Testis (tissue), 3 donors: Measurements from ENCODE around the gene HK3. TPM values are rescaled to one million over a fixed set of nuclear protein-coding genes. Genes with fewer than 3 reads are reported as not detected.

ENCODE experiments used
- DNase-seq: peaks from one replicate; pipeline ENCODE4 v3.0.0-alpha.2; 2019
- H3K27ac ChIP-seq, 2 donors: fragments of 200-600 bp; sonication (generic); one replicate each; pipeline ENCODE4 v1.5.1; 2019
- H3K27me3 ChIP-seq: fragments of 200-600 bp; sonication (generic); one replicate; pipeline ENCODE4 v1.5.1; 2019
- H3K36me3 ChIP-seq: fragments of 200-600 bp; sonication (generic); one replicate; pipeline ENCODE4 v1.5.1; 2017; ENCODE audit warnings: low read depth; ENCODE audit errors: missing control alignments
- H3K4me1 ChIP-seq: fragments of 200-600 bp; sonication (generic); one replicate; pipeline ENCODE4 v1.5.1; 2019
- H3K4me3 ChIP-seq, 2 donors: fragments of 200-600 bp; sonication (generic); one replicate each; pipeline ENCODE4 v1.5.1; 2017 to 2019
- H3K9me3 ChIP-seq: fragments of 200-600 bp; sonication (generic); one replicate; pipeline ENCODE4 v1.5.1; 2017
- POLR2A ChIP-seq: fragments of 450-650 bp; IDR thresholded peaks from one replicate; pipeline ENCODE4 v1.6.1; 2017; ENCODE audit warnings: antibody characterized with exemption, mild to moderate bottlenecking, moderate library complexity
- whole genome bisulfite sequencing, 2 donors: methylation state at CpG; one replicate each; pipeline ENCODE4 v1.1.5; 2018; 5-methylcytosine and 5-hydroxymethylcytosine counted together
- intact Hi-C: fragments of 100-400 bp; cut with DNase I; formaldehyde crosslinking; loops from one replicate; pipeline ENCODE4 v1.15.1; 2023; ENCODE audit warnings: low total_unique reads
- polyA plus RNA-seq: library from polyadenylated mRNA; stranded (reverse); fragments of 350-450 nt; fragmentation: Illumina TruSeq; extraction: RNeasy Lipid Tissue Mini Kit (QIAGEN cat#74804); gene quantifications from one replicate; pipeline ENCODE4 v1.2.3, GENCODE V29; 2014; ENCODE audit warnings: low read depth, low replicate concordance; ENCODE audit not compliant: insufficient read depth
- total RNA-seq, 2 donors: library from RNA; depleted of rRNA; stranded (reverse); fragments of >200 nt; gene quantifications; one replicate each; pipeline ENCODE4 v1.2.3, GENCODE V29; 2016
- TF ChIP-seq, protein P1 (sequence below), 3 experiments: fragments of 450-650 bp in 2 of 3; fragments of 200-600 bp in 1 of 3; sonication (generic) in 1 of 3; IDR thresholded peaks; one replicate each; pipeline ENCODE4 v1.5.1; 2016 to 2019; ENCODE audit warnings: antibody characterized with exemption in 3 of 3, mild to moderate bottlenecking in 2 of 3, moderate library complexity in 1 of 3

HK3 gene
- total and polyA plus RNA-seq, 3 donors from 2014 or later: 6.3 to 10.9 (median 6.4) TPM

- DNase-seq: no peak
- intact Hi-C loops: no loop called here
- no peak for TF ChIP-seq POLR2A
- TF ChIP-seq, protein P1, sequence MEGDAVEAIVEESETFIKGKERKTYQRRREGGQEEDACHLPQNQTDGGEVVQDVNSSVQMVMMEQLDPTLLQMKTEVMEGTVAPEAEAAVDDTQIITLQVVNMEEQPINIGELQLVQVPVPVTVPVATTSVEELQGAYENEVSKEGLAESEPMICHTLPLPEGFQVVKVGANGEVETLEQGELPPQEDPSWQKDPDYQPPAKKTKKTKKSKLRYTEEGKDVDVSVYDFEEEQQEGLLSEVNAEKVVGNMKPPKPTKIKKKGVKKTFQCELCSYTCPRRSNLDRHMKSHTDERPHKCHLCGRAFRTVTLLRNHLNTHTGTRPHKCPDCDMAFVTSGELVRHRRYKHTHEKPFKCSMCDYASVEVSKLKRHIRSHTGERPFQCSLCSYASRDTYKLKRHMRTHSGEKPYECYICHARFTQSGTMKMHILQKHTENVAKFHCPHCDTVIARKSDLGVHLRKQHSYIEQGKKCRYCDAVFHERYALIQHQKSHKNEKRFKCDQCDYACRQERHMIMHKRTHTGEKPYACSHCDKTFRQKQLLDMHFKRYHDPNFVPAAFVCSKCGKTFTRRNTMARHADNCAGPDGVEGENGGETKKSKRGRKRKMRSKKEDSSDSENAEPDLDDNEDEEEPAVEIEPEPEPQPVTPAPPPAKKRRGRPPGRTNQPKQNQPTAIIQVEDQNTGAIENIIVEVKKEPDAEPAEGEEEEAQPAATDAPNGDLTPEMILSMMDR (IDR thresholded peaks at IDR 0.05): no peak
- H3K36me3 ChIP-seq: no peaks in the 10 kb centered on the region
- no peak overlapping the region for H3K27ac ChIP-seq
- 84 to 96% methylated on average over 1 of the region's 1 CpG for WGBS, 2 donors
- no peak overlapping the region for H3K4me3 ChIP-seq
- H3K4me1 ChIP-seq: no peaks in the 10 kb centered on the region
- H3K27me3 ChIP-seq: no peaks in the 10 kb centered on the region
- no peaks in the 10 kb centered on the region for H3K9me3 ChIP-seq
Measured at GRCh38 chr5:176929654-176930053, 30.5 kb upstream of the HK3 start.

DNA sequence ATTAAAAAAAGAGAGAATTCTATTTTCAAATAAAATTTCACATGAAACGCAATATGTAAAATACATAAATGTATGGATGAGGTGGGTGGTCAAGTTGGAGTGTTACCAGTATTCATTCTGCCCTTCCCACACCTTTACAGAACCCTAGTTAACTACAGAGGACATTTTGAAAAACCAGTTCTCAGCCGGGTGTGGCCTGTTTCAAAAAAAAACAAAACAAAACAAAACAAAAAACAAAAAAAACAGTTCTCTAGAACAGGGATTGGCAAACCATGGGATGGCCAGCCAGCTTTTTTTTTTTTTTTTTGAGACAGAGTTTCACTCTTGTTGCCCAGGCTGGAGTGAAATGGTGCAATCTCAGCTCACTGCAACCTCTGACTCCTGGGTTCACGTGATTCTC, 28.4 kb upstream of the HK3 start:
- Histone ChIP-seq H3K36me3 (no peaks in the 10 kb centered on the region), H3K27ac (no peak overlapping the region), H3K4me3 (no peak overlapping the region), H3K27me3 (no peaks in the 10 kb centered on the region), H3K9me3 (no peaks in the 10 kb centered on the region), H3K4me1 (no peaks in the 10 kb centered on the region)
- DNase-seq: no peak
- 89 to 90% methylated on average over 3 of the region's 3 CpGs for WGBS, 2 donors
- TF ChIP-seq, protein P1 (IDR thresholded peaks at IDR 0.05): no peak
- no peak for TF ChIP-seq POLR2A
- intact Hi-C loops: no loop called here

DNA sequence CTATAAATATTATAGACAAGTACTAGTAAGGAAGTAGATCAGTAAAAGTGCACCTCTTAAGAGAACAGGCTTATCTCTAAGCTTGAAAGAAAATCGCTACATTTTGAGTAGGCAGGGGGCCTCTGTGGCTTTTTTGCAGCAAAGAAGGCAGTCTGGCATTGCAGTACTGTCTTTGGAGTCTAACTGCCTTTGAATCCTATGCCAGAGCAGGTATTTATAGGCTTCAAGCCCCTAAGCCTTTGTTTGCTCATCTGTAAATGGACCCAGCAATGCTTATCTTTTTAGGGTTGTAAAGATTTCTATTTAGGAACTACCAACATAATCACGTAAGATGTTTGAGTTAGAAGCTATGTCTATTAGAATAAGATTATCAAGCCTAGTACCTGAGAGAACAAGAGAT, 23.7 kb upstream of the HK3 start:
- DNase-seq: no peak
- no peaks in the 10 kb centered on the region for H3K27me3 ChIP-seq
- H3K36me3 ChIP-seq: no peaks in the 10 kb centered on the region
- 72 to 82% methylated on average over 2 of the region's 2 CpGs for WGBS, 2 donors
- H3K27ac ChIP-seq: no peak overlapping the region
- H3K4me1 ChIP-seq: no peaks in the 10 kb centered on the region
- no peak for TF ChIP-seq POLR2A
- no peaks in the 10 kb centered on the region for H3K9me3 ChIP-seq
- no peak overlapping the region for H3K4me3 ChIP-seq
- intact Hi-C loops: no loop called here

DNA sequence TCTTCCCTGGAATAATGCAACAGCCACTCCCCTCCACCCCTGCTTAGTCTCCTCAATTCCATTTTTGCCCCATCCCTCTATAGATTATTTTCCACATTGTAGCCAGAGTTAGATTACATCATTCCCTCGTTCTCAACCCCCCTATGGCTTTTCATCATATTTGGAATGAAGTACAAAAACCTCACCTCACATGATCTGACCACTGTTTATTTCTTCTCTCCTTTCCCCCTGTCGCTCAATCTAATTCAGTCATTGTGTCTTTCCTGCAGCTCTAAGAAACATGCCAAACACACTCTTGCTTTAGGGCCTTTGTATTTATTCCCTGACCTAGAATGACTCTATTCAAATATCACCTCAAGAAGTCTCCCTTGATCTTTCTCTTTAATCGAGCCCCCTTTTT, 22.6 kb upstream of the HK3 start:
- no peak for DNase-seq
- 88 to 91% methylated on average over 3 of the region's 3 CpGs for WGBS, 2 donors
- TF ChIP-seq, protein P1 (IDR thresholded peaks at IDR 0.05): no peak
- no peak for TF ChIP-seq POLR2A
- Histone ChIP-seq H3K27me3 (no peaks in the 10 kb centered on the region), H3K27ac (no peak overlapping the region), H3K4me3 (no peak overlapping the region), H3K9me3 (no peaks in the 10 kb centered on the region), H3K36me3 (no peaks in the 10 kb centered on the region), H3K4me1 (no peaks in the 10 kb centered on the region)
- intact Hi-C loops: no loop called here

DNA sequence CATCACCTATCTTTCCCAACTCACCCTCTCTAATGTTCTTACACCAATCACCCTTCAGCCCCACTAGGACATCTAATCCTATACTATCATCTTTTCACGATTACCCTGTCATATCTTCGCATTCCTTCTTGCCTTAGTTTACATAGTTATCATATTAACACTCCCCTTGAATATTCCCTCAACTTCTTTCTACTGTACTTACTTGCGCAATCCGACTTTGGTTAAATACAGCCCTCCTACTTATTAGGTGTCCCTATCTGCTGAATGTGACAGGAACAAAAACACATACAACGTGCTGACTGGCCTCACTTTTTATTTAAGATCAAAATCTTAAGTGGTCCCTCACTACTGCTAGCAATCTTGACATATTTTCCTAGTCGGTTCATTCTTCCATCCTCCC, 19.5 kb upstream of the HK3 start:
- TF ChIP-seq, protein P1 (IDR thresholded peaks at IDR 0.05): no peak
- TF ChIP-seq POLR2A: no peak
- Histone ChIP-seq H3K4me3 (no peak overlapping the region), H3K36me3 (no peaks in the 10 kb centered on the region), H3K4me1 (no peaks in the 10 kb centered on the region), H3K27me3 (no peaks in the 10 kb centered on the region), H3K9me3 (no peaks in the 10 kb centered on the region), H3K27ac (no peak overlapping the region)
- 93% methylated on average over 6 of the region's 6 CpGs for WGBS, 2 donors
- intact Hi-C loops: no loop called here
- no peak for DNase-seq
